Adipocyte (in vitro differentiated cells): ENCODE measurements around the gene KIRREL1.

Experiments used
- DNase-seq: peaks from one replicate; pipeline ENCODE4 v3.0.0-alpha.2; 2015; ENCODE audit warnings: low read depth
- H3K27me3 ChIP-seq: replicated peaks from 2 replicates; pipeline ENCODE4 v1.7.0; 2013; ENCODE audit warnings: mild to moderate bottlenecking, low read length, moderate library complexity; ENCODE audit not compliant: control insufficient read depth, insufficient read depth
- H3K36me3 ChIP-seq: 2 replicates; pipeline ENCODE4 v1.7.0; 2013; ENCODE audit warnings: low read length, mild to moderate bottlenecking, moderate library complexity; ENCODE audit not compliant: control insufficient read depth, insufficient read depth, severe bottlenecking
- H3K4me1 ChIP-seq: 2 replicates; pipeline ENCODE4 v1.7.0; 2013; ENCODE audit warnings: mild to moderate bottlenecking, low read length, moderate library complexity; ENCODE audit not compliant: control insufficient read depth, insufficient read depth
- H3K4me3 ChIP-seq: 2 replicates; pipeline ENCODE4 v1.7.0; 2013; ENCODE audit warnings: mild to moderate bottlenecking, low read length, moderate library complexity
- H3K9ac ChIP-seq: 2 replicates; pipeline ENCODE4 v1.7.0; 2013; ENCODE audit warnings: mild to moderate bottlenecking, low read length, moderate library complexity
- H3K9me3 ChIP-seq: 2 replicates; pipeline ENCODE4 v1.7.0; 2013; ENCODE audit warnings: mild to moderate bottlenecking, low read length, moderate library complexity; ENCODE audit not compliant: control insufficient read depth

KIRREL1 gene

DNA sequence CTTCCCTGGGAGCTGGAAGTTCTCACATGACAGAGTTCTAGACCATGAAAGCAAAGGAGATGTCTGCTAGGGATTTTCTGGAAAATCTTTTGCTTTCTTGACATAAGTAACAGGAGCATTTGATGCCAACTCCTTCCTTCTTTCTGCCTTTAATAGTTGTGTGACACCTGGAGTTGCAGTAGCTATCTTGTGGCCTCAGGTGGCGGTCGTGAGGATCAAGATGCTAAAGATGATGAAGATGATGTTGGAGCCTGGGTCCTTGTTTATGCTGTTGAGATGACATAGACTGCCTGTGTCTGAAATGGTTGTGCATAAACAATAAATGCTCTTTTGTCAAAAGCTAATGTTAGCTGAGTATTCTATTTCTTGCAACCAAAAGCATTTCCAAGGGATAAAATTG lies 32.7 kb upstream of the KIRREL1 start:
- Histone ChIP-seq H3K36me3 (no peaks in the 10 kb centered on the region), H3K9me3 (no peaks in the 10 kb centered on the region), H3K9ac (no peak overlapping the region), H3K4me1 (peaks cover 5% of the 10 kb centered on the region), H3K4me3 (no peak overlapping the region), H3K27me3 (peaks cover 21% of the 10 kb centered on the region)
- DNase-seq, result no peak

GRCh38 chr1:157961805-157962762 lies 31.4 kb upstream of the KIRREL1 start:
- Histone ChIP-seq H3K4me1 (peaks cover 5% of the 10 kb centered on the region), H3K9me3 (no peaks in the 10 kb centered on the region), H3K4me3 (no peak overlapping the region), H3K27me3 (peaks cover 17% of the 10 kb centered on the region), H3K36me3 (no peaks in the 10 kb centered on the region), H3K9ac (no peak overlapping the region)
- peak; percentile 58 for DNase-seq

- Histone ChIP-seq H3K36me3 (no peaks in the 10 kb centered on the region), H3K4me1 (peaks cover 11% of the 10 kb centered on the region), H3K4me3 (no peak overlapping the region), H3K9ac (no peak overlapping the region), H3K9me3 (no peaks in the 10 kb centered on the region), H3K27me3 (peaks cover 1% of the 10 kb centered on the region)
- DNase-seq, result peak; percentile 89
These were observed 29.7 kb upstream of the KIRREL1 start for GRCh38 chr1:157963713-157964112.

DNA sequence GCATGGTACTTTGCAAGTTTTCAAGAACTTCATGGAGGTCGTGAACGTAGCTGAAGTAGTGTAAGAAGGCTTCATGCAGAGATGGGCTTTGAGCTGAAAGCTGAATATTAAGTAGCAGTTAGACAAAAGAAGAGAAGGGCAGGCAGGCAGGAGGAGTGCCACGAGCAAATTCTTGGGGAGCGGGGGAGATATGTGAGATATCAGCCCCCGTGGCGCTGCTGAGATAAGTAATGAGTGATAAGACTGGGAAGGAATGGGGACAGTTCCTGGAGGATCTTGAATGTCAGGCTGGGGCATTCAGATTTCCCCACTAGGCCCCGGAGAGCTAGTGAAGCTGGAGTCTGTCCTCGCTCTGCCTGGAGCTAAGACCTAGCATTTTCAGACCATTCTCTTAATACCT lies 27.9 kb upstream of the KIRREL1 start:
- Histone ChIP-seq H3K9me3 (no peaks in the 10 kb centered on the region), H3K9ac (no peak overlapping the region)
- DNase-seq, result no peak

DNA sequence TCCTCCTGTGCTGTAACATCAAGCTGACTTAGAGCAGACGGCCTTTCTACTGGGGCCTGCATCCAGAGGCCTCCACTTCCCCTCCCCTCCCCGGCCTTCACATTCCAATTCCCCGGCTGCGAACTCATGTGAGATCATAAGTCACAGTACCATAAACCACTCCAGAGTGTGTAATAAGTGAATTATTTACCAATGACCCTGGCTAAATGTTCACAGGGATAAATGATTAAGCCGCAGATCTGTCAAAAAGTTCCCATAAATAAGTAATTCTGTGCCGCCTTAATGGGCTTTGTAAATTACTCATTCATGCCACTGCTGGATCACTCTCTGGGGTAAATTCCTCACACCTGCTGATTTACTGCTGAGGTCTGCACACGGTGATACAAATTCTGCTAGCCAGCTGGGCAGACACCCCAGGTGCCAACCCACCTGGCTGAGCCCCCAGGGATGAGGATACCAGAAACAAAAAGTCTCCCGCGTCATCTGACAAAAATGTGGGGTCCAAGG lies 27.4 kb upstream of the KIRREL1 start:
- Histone ChIP-seq H3K4me1 (peaks cover 26% of the 10 kb centered on the region), H3K27me3 (no peaks in the 10 kb centered on the region), H3K4me3 (no peak overlapping the region), H3K9me3 (no peaks in the 10 kb centered on the region), H3K9ac (no peak overlapping the region), H3K36me3 (no peaks in the 10 kb centered on the region)
- no peak for DNase-seq

More for the DNA sequence above, 27.9 kb upstream of the KIRREL1 start:
- H3K4me1 ChIP-seq, result peaks cover 26% of the 10 kb centered on the region
- no peaks in the 10 kb centered on the region for H3K27me3 ChIP-seq
- no peak overlapping the region for H3K4me3 ChIP-seq
- H3K36me3 ChIP-seq, result no peaks in the 10 kb centered on the region

GRCh38 chr1:157967205-157967604 lies 26.2 kb upstream of the KIRREL1 start:
- Histone ChIP-seq H3K9me3 (no peaks in the 10 kb centered on the region), H3K36me3 (no peaks in the 10 kb centered on the region), H3K4me1 (peaks cover 24% of the 10 kb centered on the region)

DNA sequence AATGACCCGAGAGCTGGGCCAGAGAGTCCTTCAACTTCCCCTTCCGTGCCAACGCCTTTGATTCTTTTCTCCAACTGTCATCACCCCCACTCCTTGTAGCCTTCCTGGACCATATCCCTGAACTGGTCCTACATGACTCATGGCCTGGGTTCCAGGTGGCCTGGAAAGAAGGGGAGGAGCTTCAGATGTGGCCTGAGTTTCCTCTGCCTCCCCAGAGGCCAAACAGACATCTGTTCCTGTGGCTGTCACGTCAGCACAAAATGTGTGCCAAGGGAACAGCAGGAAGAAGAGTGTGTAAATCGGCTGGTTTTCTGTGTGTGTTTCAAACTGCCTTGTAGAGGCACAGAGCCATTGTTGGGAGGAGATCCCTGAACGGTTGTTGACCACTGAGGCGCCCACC lies 24.9 kb upstream of the KIRREL1 start:
- Histone ChIP-seq H3K9me3 (no peaks in the 10 kb centered on the region), H3K36me3 (no peaks in the 10 kb centered on the region), H3K4me1 (peaks cover 22% of the 10 kb centered on the region), H3K27me3 (no peaks in the 10 kb centered on the region), H3K4me3 (no peak overlapping the region), H3K9ac (peak overlapping the region; percentile 29)
- DNase-seq, result peak; percentile 9

More at GRCh38 chr1:157967205-157967604, 26.2 kb upstream of the KIRREL1 start:
- no peak overlapping the region for H3K9ac ChIP-seq
- H3K27me3 ChIP-seq, result no peaks in the 10 kb centered on the region
- DNase-seq, result no peak
- no peak overlapping the region for H3K4me3 ChIP-seq

DNA sequence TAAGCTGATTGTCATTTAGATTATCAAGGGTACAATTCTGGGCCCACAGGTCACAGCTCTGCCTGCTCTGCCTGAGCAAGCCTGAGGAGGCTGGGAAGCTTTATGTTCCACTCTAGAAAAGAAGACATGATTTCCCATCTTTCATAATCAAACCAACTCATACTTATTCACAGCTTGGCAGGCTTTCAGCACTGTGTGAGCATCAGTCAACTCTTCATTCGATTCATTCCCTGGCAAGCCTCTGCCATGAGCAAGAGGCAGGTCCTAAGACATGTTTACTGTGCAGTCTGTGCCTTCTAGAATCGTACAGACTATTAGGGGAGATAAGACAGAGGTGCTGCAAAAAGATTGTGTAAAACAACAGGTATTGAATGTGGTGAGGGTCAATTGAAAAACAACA lies 24.5 kb upstream of the KIRREL1 start:
- H3K27me3 ChIP-seq, result no peaks in the 10 kb centered on the region
- H3K9me3 ChIP-seq, result no peaks in the 10 kb centered on the region
- peak; percentile 72 for DNase-seq
- peak overlapping the region; percentile 4 for H3K4me3 ChIP-seq
- peak overlapping the region; percentile 29 for H3K9ac ChIP-seq
- H3K4me1 ChIP-seq, result peaks cover 22% of the 10 kb centered on the region
- no peaks in the 10 kb centered on the region for H3K36me3 ChIP-seq

DNA sequence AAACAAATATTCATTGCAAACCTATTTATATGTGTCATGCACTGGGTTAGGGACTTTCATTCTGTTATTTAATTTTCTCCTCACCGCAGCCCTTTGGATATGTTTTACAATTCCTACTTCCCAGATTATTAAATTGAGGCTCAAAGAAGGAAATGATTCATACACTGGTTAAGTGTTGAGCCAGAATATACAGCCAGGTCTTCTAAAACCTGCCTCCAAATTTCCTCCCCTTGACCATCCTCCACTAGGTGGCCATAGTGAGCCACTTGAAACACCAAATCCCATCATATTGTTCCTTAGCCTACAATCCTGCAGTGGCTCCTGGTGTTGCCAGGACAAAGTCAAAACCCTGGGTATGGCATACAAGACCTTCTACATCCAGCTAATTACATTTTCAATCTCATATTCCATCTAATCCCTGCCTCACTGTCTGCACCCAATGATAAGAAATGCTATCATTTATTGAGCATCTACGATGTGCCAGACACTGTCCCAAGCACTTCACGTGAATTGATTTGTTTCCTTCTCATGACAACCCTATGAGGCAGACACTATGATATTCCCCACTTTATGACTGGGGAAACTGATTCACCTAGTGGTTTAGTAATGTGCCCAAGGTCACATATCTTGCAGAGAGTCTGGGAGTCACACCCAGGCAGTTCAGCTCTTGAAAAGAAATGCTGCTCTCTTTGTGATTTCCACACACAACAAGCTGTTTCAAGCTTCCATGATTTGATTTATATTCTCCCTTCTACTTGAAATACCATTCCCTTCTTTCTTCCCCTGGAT lies 23.6 kb upstream of the KIRREL1 start:
- Histone ChIP-seq H3K36me3 (no peaks in the 10 kb centered on the region), H3K4me1 (peaks cover 22% of the 10 kb centered on the region), H3K9ac (peak overlapping the region; percentile 11), H3K4me3 (peak overlapping the region; percentile 4), H3K9me3 (no peaks in the 10 kb centered on the region), H3K27me3 (no peaks in the 10 kb centered on the region)
- DNase-seq, result peak; percentile 84

GRCh38 chr1:157971769-157972168 lies 21.7 kb upstream of the KIRREL1 start:
- no peak for DNase-seq
- Histone ChIP-seq H3K9me3 (no peaks in the 10 kb centered on the region), H3K27me3 (no peaks in the 10 kb centered on the region), H3K4me1 (peaks cover 22% of the 10 kb centered on the region), H3K36me3 (no peaks in the 10 kb centered on the region), H3K4me3 (no peak overlapping the region), H3K9ac (no peak overlapping the region)
